HL-60 (cell line): ENCODE measurements around the gene GSG1L2.

ENCODE experiments used
- DNase-seq, 2 experiments: peaks; one replicate each; pipeline ENCODE4 v3.0.0-alpha.2; 2010 to 2020; ENCODE audit warnings: low read depth in 1 of 2, low spot score in 1 of 2
- H3K27ac ChIP-seq: fragments of 250-450 bp; sonication (Bioruptor Pico); replicated peaks from 2 replicates; pipeline ENCODE4 v1.5.1; 2020; ENCODE audit warnings: mild to moderate bottlenecking, moderate library complexity
- H3K27me3 ChIP-seq: fragments of 250-450 bp; sonication (Bioruptor Pico); 2 replicates; pipeline ENCODE4 v1.5.1; 2021; ENCODE audit warnings: mild to moderate bottlenecking, moderate library complexity; ENCODE audit not compliant: insufficient read depth, poor library complexity, severe bottlenecking
- H3K4me3 ChIP-seq: replicated peaks from 2 replicates; pipeline ENCODE4 v1.5.1; 2011; ENCODE audit warnings: mild to moderate bottlenecking, control low read depth, low read length; ENCODE audit not compliant: insufficient read depth
- GABPA ChIP-seq: IDR thresholded peaks from 2 replicates; pipeline ENCODE4 v1.6.1; 2012; ENCODE audit warnings: low read depth
- POLR2AphosphoS5 ChIP-seq: IDR thresholded peaks from 2 replicates; pipeline ENCODE4 v1.6.1; 2012; ENCODE audit warnings: low read depth
- SPI1 ChIP-seq: IDR thresholded peaks from 2 replicates; pipeline ENCODE4 v1.6.1; 2012; ENCODE audit warnings: low read depth, mild to moderate bottlenecking, borderline replicate concordance
- TF ChIP-seq, protein P1 (sequence below): IDR thresholded peaks from 2 replicates; pipeline ENCODE4 v1.6.1; 2012; ENCODE audit warnings: low read depth; ENCODE audit not compliant: insufficient replicate concordance
- TF ChIP-seq, protein P2 (sequence below): IDR thresholded peaks from one replicate; pipeline ENCODE4 v1.5.1; 2011; ENCODE audit warnings: low read length, control low read depth, inconsistent platforms; ENCODE audit not compliant: insufficient read depth

Gene GSG1L2

DNA sequence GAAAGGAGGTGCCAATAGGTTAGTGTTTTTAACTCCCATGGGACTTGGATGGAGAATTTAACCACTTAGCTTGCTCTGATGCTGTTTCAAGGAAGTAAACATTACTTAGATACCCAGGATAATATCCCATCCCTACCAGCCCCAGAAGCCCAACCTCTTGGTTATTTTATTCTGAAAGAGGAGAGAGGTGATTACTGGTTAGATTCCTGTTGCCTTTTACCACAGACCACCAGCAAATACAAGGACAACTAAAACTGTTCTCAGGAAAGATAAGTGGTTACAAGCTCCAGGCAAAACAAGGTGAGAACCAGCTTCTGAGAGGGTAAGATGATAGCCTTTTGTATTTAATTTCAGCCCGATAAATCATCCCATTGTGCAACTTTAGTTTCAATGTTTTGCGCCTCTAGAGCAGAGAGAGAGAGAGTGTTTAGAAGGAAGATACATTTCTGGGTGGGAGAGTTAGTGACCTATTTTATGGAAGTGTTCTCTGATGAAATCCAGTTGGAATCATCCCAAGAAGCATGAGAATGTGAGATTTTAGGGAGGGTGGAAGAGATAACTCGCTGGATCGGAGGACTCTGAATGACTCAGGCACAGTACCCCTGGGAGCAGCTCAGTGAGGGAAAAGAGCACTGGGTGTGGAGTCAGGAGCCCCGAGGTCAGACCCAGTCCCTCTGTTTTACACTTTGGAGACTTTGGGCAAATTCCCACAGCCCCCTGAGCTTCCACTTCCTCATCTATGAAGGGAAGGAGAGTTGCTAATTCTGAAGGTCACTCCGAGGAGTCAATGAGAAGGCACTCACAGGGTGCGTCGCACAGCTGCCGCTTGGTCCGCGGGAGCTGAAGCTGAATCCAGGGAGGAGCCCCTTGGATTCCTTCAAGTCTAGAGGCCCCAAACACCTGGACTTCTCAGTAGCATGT is 15.9 kb upstream of the GSG1L2 start:
- TF ChIP-seq, protein P1, sequence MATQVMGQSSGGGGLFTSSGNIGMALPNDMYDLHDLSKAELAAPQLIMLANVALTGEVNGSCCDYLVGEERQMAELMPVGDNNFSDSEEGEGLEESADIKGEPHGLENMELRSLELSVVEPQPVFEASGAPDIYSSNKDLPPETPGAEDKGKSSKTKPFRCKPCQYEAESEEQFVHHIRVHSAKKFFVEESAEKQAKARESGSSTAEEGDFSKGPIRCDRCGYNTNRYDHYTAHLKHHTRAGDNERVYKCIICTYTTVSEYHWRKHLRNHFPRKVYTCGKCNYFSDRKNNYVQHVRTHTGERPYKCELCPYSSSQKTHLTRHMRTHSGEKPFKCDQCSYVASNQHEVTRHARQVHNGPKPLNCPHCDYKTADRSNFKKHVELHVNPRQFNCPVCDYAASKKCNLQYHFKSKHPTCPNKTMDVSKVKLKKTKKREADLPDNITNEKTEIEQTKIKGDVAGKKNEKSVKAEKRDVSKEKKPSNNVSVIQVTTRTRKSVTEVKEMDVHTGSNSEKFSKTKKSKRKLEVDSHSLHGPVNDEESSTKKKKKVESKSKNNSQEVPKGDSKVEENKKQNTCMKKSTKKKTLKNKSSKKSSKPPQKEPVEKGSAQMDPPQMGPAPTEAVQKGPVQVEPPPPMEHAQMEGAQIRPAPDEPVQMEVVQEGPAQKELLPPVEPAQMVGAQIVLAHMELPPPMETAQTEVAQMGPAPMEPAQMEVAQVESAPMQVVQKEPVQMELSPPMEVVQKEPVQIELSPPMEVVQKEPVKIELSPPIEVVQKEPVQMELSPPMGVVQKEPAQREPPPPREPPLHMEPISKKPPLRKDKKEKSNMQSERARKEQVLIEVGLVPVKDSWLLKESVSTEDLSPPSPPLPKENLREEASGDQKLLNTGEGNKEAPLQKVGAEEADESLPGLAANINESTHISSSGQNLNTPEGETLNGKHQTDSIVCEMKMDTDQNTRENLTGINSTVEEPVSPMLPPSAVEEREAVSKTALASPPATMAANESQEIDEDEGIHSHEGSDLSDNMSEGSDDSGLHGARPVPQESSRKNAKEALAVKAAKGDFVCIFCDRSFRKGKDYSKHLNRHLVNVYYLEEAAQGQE, result no peak
- TF ChIP-seq POLR2AphosphoS5 (no peak), SPI1 (no peak), GABPA (no peak)
- TF ChIP-seq, protein P2, sequence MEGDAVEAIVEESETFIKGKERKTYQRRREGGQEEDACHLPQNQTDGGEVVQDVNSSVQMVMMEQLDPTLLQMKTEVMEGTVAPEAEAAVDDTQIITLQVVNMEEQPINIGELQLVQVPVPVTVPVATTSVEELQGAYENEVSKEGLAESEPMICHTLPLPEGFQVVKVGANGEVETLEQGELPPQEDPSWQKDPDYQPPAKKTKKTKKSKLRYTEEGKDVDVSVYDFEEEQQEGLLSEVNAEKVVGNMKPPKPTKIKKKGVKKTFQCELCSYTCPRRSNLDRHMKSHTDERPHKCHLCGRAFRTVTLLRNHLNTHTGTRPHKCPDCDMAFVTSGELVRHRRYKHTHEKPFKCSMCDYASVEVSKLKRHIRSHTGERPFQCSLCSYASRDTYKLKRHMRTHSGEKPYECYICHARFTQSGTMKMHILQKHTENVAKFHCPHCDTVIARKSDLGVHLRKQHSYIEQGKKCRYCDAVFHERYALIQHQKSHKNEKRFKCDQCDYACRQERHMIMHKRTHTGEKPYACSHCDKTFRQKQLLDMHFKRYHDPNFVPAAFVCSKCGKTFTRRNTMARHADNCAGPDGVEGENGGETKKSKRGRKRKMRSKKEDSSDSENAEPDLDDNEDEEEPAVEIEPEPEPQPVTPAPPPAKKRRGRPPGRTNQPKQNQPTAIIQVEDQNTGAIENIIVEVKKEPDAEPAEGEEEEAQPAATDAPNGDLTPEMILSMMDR, result no peak
- no peak for DNase-seq
- H3K27me3 ChIP-seq, result no peaks in the 10 kb centered on the region
- H3K4me3 ChIP-seq, result no peak overlapping the region
- no peak overlapping the region for H3K27ac ChIP-seq

DNA sequence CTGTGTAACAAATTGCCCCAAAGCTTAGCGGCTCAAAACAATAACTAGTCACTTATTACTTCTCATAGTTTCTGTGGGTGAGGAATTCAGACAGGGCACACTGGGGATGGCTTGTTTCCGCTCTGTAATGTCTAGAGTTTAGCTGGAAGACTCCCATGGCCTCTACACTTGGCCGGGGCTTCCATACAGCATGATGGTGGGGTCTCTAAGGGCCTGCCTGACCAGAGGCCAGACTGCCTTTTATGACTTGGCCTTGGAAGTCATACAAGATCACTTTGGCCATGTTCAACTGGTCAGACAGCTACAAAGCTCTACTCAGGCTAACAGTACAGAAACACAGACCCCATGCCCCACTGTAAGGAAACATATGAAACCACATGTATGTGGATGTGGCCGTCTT is 12.0 kb upstream of the GSG1L2 start:
- DNase-seq, result no peak
- Histone ChIP-seq H3K27me3 (no peaks in the 10 kb centered on the region), H3K27ac (no peak overlapping the region), H3K4me3 (no peak overlapping the region)
- TF ChIP-seq GABPA, result no peak
- no peak for TF ChIP-seq SPI1
- TF ChIP-seq, protein P1, result no peak
- TF ChIP-seq, protein P2, result no peak
- TF ChIP-seq POLR2AphosphoS5, result no peak

DNA sequence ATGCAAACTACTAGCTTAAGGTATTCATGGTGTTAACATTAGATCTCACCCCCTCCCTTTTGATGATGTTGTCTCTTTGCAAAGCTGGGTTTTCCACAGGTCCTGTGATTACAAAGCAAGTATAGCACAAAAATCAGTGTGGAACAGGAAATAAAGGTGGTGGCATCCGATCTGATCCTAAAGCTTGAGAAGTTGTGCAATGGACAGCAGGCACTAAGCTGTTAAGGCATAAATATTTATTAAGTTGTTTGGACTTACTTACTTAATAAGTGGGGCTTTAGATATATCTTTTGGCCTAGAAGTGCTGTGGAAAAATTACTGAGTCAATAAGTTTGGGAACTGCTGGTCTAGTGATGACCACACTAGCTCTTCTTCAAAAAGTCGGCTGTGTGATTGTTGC is 8.8 kb upstream of the GSG1L2 start:
- TF ChIP-seq, protein P1, result no peak
- TF ChIP-seq GABPA (no peak), POLR2AphosphoS5 (no peak), SPI1 (no peak)
- DNase-seq, result no peak
- no peaks in the 10 kb centered on the region for H3K27me3 ChIP-seq
- H3K4me3 ChIP-seq, result no peak overlapping the region
- no peak overlapping the region for H3K27ac ChIP-seq
